ENCODE results near the gene ENOX2.
"Not testable (repeated sequence)": the region's sequence is repeated elsewhere in the genome, so short reads cannot be mapped to it uniquely, and the experiment has no call there.

Gene ENOX2

GRCh38 chrX:130813932-130814331 lies 89.1 kb downstream of the ENOX2 start:
- DNase-seq: not testable (repeated sequence)

GRCh38 chrX:130810561-130810960 lies 92.4 kb downstream of the ENOX2 start:
- no peak for DNase-seq

- DNase-seq: no peak
These were observed 97.1 kb downstream of the ENOX2 start for GRCh38 chrX:130805903-130806302.

GRCh38 chrX:130803537-130803936 lies 99.5 kb downstream of the ENOX2 start:
- DNase-seq: no peak

GRCh38 chrX:130801901-130802300 lies 101.1 kb downstream of the ENOX2 start:
- no peak for DNase-seq

GRCh38 chrX:130799393-130799792 lies 103.6 kb downstream of the ENOX2 start:
- no peak for DNase-seq

- DNase-seq: peak; percentile 54
These were observed 109.0 kb downstream of the ENOX2 start for GRCh38 chrX:130793975-130794374.

GRCh38 chrX:130791870-130792269 lies 111.1 kb downstream of the ENOX2 start:
- DNase-seq: not testable (repeated sequence)

GRCh38 chrX:130789793-130790192 lies 113.2 kb downstream of the ENOX2 start:
- DNase-seq: no peak

GRCh38 chrX:130788786-130789581 lies 114.0 kb downstream of the ENOX2 start:
- no peak for DNase-seq

GRCh38 chrX:130786030-130786429 lies 117.0 kb downstream of the ENOX2 start:
- DNase-seq: no peak

GRCh38 chrX:130778773-130779172 lies 124.2 kb downstream of the ENOX2 start:
- no peak for DNase-seq

- no peak for DNase-seq
These were observed 127.2 kb downstream of the ENOX2 start for GRCh38 chrX:130775849-130776248.

- peak; percentile 84 for DNase-seq
These were observed 130.2 kb downstream of the ENOX2 start for GRCh38 chrX:130772776-130773143.

- DNase-seq: peak; percentile 75
These were observed 130.8 kb downstream of the ENOX2 start for GRCh38 chrX:130772105-130772775.

GRCh38 chrX:130771648-130772047 lies 131.4 kb downstream of the ENOX2 start:
- no peak for DNase-seq

- DNase-seq: peak; percentile 31
These were observed 131.8 kb downstream of the ENOX2 start for GRCh38 chrX:130771230-130771629.

GRCh38 chrX:130770615-130771014 lies 132.4 kb downstream of the ENOX2 start:
- DNase-seq: peak; percentile 22

- DNase-seq: peak; percentile 49
These were observed 133.2 kb downstream of the ENOX2 start for GRCh38 chrX:130769835-130770234.

GRCh38 chrX:130758072-130758471 lies 144.9 kb downstream of the ENOX2 start:
- DNase-seq: no peak

GRCh38 chrX:130756233-130756632 lies 146.8 kb downstream of the ENOX2 start:
- DNase-seq: no peak

GRCh38 chrX:130754353-130754752 lies 148.7 kb downstream of the ENOX2 start:
- DNase-seq: no peak

GRCh38 chrX:130746709-130747342 lies 156.2 kb downstream of the ENOX2 start:
- DNase-seq: no peak

- DNase-seq: no peak
These were observed 156.9 kb downstream of the ENOX2 start for GRCh38 chrX:130746077-130746476.
